GM18858 (cell line): Measurements from ENCODE around the gene NDUFS8.
"Not testable (repeated sequence)": the region's sequence is repeated elsewhere in the genome, so short reads cannot be mapped to it uniquely, and the experiment has no call there.

Source experiments
- ATAC-seq: cut with Tn5 transposase; IDR thresholded peaks from one replicate; pipeline ENCODE4 v1.9.1; 2021; ENCODE audit not compliant: unreplicated experiment

Gene NDUFS8

DNA sequence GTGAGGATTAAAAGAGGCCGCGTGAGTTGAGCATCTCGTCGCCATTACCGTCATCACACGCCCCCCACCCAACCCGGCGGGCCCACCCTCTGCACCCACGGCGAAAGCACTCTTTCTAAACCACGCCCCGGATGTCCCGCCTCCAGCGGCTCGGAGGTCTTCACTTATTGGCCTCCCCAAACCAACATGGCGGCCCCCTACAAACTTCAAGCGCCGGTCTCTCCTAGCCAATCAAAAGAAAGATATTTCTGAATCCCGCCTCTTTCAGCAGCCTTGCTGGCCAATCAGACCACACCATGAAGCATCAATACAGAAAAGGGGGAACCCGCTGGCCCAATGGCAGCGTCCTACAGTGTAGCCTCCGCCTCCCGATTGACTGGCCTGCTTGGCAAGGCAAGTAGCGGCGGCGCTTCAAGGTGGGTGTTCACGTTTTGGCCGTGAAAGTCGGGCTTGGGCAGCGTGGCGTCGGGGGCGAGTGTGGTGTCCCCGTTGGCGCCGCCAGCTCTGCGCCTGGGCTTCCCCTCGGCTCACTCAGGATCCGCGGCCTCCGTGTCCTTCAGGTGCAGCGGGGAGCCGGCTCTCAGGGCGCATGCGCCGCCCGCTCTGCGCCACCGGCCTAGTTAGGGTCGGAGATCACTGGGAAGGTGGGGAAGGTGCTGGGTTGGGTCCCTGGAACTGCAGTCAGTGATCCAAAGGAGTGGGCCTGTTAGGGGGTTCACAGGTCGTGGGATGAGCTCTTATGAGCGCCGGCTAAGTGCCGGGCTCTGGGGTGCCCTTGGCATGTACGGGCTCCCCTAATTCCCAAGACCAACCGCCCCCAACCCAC, at the start of gene NDUFS8:
TSS of gene NDUFS8 (plus strand) at position 364 of the 826 bp plus-strand sequence. CDS start 1,471 bp downstream, outside the sequence.
- peak; percentile 88 for ATAC-seq

DNA sequence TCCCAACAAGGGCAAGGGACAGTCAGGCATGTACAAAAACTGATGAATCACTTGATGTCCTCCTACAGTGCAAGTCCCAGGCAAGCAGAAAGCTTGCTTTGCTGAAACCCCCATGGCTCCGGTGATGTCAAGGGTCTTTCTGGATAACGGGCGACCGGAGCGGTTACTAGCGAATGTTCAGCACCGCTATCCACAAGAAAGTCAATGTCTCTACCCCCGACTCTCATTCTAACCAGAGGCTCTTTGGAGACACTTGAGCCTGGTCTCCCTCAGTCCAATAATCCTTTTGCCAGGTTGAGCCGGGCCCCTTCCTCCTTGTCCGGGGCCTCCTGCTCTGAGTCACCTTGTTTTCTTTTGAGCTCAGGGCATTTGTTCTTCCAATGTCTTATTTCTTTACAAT, 49.3 kb upstream of the NDUFS8 start:
- ATAC-seq, result not testable (repeated sequence)

GRCh38 chr11:67982255-67982857, 48.1 kb upstream of the NDUFS8 start:
- not testable (repeated sequence) for ATAC-seq

GRCh38 chr11:67983951-67984350, 46.5 kb upstream of the NDUFS8 start:
- ATAC-seq, result no peak

- ATAC-seq, result not testable (repeated sequence)
These were observed 45.2 kb upstream of the NDUFS8 start for GRCh38 chr11:67985302-67985701.

DNA sequence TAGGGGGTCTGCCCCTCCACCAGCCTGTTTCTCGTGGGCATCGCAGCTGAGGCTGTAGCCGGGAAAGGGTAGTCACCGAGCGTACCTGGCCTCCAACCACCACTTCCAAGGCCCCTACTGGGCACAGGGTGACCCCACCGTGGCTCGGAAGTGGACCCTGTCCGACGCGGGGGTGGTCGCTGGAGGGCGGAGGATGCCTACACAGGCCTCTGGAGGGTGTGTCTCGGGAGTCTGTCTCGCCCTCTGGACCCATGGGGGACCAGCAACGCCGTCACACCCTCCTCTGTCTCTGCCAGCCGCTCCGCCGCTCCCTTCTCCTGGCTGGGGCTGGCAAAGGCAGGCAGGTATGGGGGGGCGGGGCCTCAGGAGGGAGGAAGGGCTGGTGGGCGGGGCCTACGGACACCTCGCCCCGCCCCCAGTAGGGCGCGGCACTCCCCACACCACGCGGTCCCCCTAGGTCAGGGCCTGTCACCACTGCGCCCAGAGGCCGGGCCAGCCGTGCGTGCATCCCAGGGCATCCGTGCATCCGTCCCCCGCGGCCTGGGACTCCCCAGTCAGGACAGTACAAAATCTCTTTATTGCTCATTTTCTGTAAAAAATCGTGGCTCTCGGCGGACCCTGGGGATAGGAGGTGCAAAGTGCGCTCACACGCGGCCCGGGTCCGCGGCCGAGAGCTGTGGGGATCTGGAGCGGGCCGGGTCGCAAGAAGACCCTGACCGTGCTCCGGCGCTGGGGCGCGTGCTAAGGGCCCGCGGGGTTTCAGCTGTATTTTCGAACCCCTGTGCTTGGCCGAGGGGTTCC, 39.7 kb upstream of the NDUFS8 start:
- ATAC-seq, result not testable (repeated sequence)

DNA sequence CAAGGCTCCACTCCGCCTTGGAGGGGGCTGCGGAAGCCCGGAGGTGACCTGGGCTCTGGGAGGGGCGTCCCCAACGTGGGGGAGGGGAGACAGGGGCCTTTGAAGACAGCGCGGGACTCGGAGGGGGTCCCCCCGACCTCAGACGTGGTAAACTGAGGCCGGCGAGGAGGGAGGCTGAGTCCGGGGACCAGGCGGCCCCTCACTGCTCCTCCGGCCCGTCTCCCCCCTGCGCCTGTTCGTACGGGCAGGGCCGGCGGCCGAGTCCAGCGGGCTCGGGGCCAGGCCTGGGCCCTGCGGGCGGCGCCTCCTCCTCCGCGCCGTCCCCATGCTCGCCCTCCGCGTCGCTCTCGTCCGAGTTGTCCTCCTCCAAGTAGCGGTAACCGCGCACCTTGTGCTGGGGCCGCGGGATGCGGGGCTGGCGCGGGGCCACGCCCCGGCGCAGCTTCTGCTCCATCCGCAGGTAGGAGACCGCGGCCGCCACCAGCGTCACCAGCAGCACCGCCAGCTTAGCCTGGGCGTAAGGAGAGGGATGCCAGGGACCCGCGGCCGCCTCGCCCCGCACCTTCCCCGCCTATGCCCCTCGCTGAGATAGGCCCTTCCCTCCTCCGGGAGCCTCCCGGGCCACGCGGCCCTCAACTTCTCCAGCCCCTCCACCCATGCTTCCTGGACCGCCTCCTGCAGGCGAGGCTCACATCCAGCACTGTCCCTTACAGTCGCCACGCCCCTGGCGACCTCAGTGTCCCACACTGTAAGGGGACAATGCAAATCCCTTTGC, 38.9 kb upstream of the NDUFS8 start:
- ATAC-seq, result not testable (repeated sequence)

DNA sequence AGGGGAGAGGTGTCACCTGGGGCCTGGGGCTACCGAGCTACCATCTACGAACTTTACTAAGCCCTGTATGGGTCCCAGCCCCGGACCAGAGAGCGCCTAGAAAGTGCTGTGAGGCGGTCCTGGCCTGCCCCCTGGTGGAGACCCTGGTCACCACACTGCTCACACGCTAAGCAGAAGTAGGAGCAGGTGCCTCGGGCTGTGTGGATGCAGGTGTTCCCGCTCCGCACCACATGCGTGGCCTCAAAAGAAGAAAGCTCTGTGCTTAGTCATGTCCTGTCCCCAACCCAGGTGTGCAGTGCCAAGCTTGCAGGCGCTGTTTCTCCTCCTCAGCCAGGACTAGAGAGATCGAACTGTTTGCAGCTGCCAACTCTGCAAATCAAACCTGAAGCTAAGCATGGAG, 36.7 kb upstream of the NDUFS8 start:
- ATAC-seq, result not testable (repeated sequence)

- not testable (repeated sequence) for ATAC-seq
These were observed 36.1 kb upstream of the NDUFS8 start for GRCh38 chr11:67994387-67994786.

DNA sequence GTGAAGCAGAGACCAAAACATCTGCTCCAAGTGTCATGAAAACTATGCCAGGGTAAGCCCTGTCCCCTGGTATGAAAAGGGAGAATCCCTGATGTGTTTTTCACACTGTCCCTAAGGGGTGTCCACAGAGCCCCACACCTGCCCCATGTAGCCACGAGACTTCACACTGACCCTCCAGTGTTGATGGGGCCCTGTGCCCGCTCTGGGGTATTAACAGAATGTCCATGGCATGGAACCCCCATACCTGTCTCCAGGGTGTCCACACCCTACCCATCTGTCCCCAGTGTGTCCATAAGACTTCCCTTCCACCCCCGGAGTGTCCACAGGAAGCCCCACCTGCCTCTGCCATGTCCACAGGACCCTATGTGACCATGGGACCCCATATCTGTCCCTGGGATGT, 35.4 kb upstream of the NDUFS8 start:
- ATAC-seq, result not testable (repeated sequence)

GRCh38 chr11:67995579-67995978, 34.9 kb upstream of the NDUFS8 start:
- not testable (repeated sequence) for ATAC-seq

- ATAC-seq, result no peak
These were observed 34.4 kb upstream of the NDUFS8 start for GRCh38 chr11:67996051-67996450.

GRCh38 chr11:67996622-67997474, 33.6 kb upstream of the NDUFS8 start:
- ATAC-seq, result no peak

GRCh38 chr11:67997475-67997921, 33.0 kb upstream of the NDUFS8 start:
- ATAC-seq, result no peak

DNA sequence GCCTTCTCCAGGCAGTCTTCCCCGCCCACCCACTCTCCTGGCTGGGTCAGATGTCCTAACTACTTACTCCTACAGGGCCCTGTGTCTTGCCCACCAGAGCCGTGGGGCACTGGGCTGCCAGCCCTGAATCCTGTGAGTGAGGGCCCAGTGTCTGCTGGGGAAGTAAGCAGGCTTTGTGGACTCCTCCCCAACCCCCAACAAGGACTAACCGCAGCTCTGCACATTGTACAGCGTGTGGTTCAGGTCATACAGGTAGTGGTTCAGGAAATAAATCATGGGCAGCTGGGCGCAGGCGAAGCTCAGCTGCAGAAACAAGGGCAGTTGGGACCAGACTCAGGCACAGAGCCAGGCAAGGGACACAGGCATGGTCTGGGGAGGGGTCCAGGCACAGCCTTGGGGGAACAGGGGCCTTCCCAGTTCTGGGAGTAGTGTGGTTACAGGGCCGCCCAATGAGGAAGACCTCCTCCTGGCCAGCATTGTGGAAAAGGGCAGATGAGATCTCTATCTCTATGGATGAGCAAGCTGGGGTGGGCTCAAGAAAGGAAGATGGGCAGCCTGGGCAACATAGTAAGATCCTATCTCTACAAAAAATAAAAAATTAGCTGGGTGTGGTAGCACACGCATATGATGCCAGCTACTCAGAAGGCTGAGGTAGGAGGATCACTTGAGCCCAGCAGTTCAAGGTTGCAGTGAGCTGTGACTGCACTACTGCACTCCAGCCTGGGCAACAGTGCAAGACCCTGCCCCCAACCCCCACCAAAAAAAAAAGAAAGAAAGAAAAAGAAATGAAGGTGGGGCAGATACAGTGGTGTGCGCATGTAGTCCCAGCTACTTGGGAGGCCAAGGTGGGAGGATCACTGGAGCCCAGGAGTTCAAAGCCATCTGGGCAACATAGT, 32.1 kb upstream of the NDUFS8 start:
- no peak for ATAC-seq

DNA sequence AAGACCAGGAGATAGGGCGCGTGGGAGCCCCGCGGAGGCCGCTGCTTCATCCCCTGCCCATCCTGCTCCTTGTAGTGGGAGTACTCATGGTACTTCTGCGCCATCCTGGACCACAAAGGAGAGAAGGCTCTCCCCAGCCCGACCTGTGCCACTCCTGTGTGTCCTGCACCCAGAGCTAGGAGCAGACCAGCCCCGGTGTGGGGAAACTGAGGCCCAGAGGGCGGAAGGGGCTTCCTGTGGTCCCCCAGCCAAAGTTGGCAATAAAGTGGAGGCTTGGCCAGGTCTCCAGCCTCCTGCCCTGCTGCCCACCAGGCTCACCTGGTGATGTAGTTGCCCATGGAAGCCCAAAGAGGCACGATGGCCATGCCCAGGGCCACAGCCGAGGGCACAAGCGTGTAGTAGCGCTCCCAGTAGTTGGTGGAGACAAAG, 31.3 kb upstream of the NDUFS8 start:
- ATAC-seq, result no peak

- no peak for ATAC-seq
These were observed 30.8 kb upstream of the NDUFS8 start for GRCh38 chr11:67999704-68000103.

- no peak for ATAC-seq
These were observed 27.9 kb upstream of the NDUFS8 start for GRCh38 chr11:68002575-68002937.
